BLaER1 treated with 17β-estradiol and CSF1 and Interleukin-3, amounts not matched to agents 10 nM and 100 nM (cell line): ENCODE results near the gene SH3PXD2A.
A peak's percentile ranks its signal among the peaks of the same experiment; 100 is the strongest.

Experiments used
- H3K27ac ChIP-seq, 11 experiments: shearing (Covaris generic); formaldehyde crosslinking; 2 replicates each; pipeline ENCODE4 v1.8.1; 2022
- H3K27me3 ChIP-seq, 11 experiments: shearing (Covaris generic); formaldehyde crosslinking; 2 replicates each; pipeline ENCODE4 v1.8.1; 2022
- H3K36me3 ChIP-seq, 11 experiments: shearing (Covaris generic); formaldehyde crosslinking; 2 replicates each; pipeline ENCODE4 v1.8.1; 2022
- H3K4me1 ChIP-seq, 10 experiments: shearing (Covaris generic); formaldehyde crosslinking; 2 replicates each; pipeline ENCODE4 v1.8.1; 2022
- H3K4me2 ChIP-seq, 11 experiments: shearing (Covaris generic); formaldehyde crosslinking; 2 replicates each; pipeline ENCODE4 v1.8.1; 2022
- H3K4me3 ChIP-seq, 10 experiments: shearing (Covaris generic); formaldehyde crosslinking; 2 replicates each; pipeline ENCODE4 v1.8.1; 2022
- H3K9ac ChIP-seq, 11 experiments: shearing (Covaris generic); formaldehyde crosslinking; 2 replicates each; pipeline ENCODE4 v1.8.1; 2022
- H3K9me3 ChIP-seq, 11 experiments: shearing (Covaris generic); formaldehyde crosslinking; replicated peaks in 1 of 11; 2 replicates each; pipeline ENCODE4 v1.8.1; 2022
- H4K20me1 ChIP-seq, 11 experiments: shearing (Covaris generic); formaldehyde crosslinking; 2 replicates each; pipeline ENCODE4 v1.8.1; 2022
- Cebpa-rat ChIP-seq, 11 experiments: shearing (Covaris generic); IDR thresholded peaks; 2 replicates each; pipeline ENCODE4 v1.8.1; 2022

Gene SH3PXD2A

GRCh38 chr10:103691267-103691666 is 164.1 kb downstream of the SH3PXD2A start:
- Histone ChIP-seq H3K4me3 (no peak overlapping the region), H3K27me3 (peaks cover 0 to 18% (median 14%) of the 10 kb centered on the region in 11 experiments; a peak in 13 of 22 replicates), H3K4me2 (peak overlapping the region; percentile 22 to 97 (median 55); a peak in 15 of 22 replicates), H3K9me3 (no peaks in the 10 kb centered on the region), H3K27ac (no peak overlapping the region), H3K36me3 (peaks cover 0 to 14% (median 3%) of the 10 kb centered on the region in 11 experiments; a peak in 4 of 22 replicates), H4K20me1 (peaks cover 35 to 95% (median 77%) of the 10 kb centered on the region in 11 experiments; a peak in 19 of 22 replicates), H3K4me1 (peaks cover 50 to 69% (median 62%) of the 10 kb centered on the region in 10 experiments), H3K9ac (no peak overlapping the region)
- TF ChIP-seq Cebpa-rat (IDR thresholded peaks at IDR 0.05) = no peak

- H3K9ac ChIP-seq = no peak overlapping the region
- H4K20me1 ChIP-seq = peaks cover 44 to 93% (median 72%) of the 10 kb centered on the region in 11 experiments; a peak in 19 of 22 replicates
- peaks cover 0 to 14% (median 3%) of the 10 kb centered on the region in 11 experiments; a peak in 4 of 22 replicates for H3K36me3 ChIP-seq
- no peaks in the 10 kb centered on the region for H3K9me3 ChIP-seq
- peaks cover 0 to 18% (median 14%) of the 10 kb centered on the region in 11 experiments; a peak in 13 of 22 replicates for H3K27me3 ChIP-seq
- peaks cover 45 to 66% (median 60%) of the 10 kb centered on the region in 10 experiments for H3K4me1 ChIP-seq
- H3K4me2 ChIP-seq = no peak overlapping the region
- no peak overlapping the region for H3K4me3 ChIP-seq
- TF ChIP-seq Cebpa-rat (IDR thresholded peaks at IDR 0.05) = no peak
- H3K27ac ChIP-seq = no peak overlapping the region
Measured at GRCh38 chr10:103690281-103690680, 165.1 kb downstream of the SH3PXD2A start.

GRCh38 chr10:103688491-103688890 is 166.9 kb downstream of the SH3PXD2A start:
- Histone ChIP-seq H3K4me3 (no peak overlapping the region), H4K20me1 (peaks cover 51 to 94% (median 79%) of the 10 kb centered on the region in 11 experiments; a peak in 19 of 22 replicates), H3K36me3 (peaks cover 0 to 16% (median 3%) of the 10 kb centered on the region in 11 experiments; a peak in 5 of 22 replicates), H3K9ac (no peak overlapping the region; a peak in 1 of 22 replicates), H3K4me2 (0 out of 22 replicates have a peak overlapping the region, but pooled peaks of 3 of the 11 experiments have one; percentile 7 to 12 (median 7)), H3K4me1 (peaks cover 35 to 55% (median 50%) of the 10 kb centered on the region in 10 experiments), H3K27ac (no peak overlapping the region), H3K27me3 (peaks cover 0 to 10% (median 6%) of the 10 kb centered on the region in 11 experiments; a peak in 13 of 22 replicates), H3K9me3 (no peaks in the 10 kb centered on the region)
- TF ChIP-seq Cebpa-rat (IDR thresholded peaks at IDR 0.05) = no peak

GRCh38 chr10:103687718-103688117 is 167.7 kb downstream of the SH3PXD2A start:
- Histone ChIP-seq H3K9me3 (no peaks in the 10 kb centered on the region), H3K9ac (no peak overlapping the region), H3K27me3 (peaks cover 0 to 5% (median 3%) of the 10 kb centered on the region in 11 experiments; a peak in 10 of 22 replicates), H3K4me3 (no peak overlapping the region), H4K20me1 (peaks cover 46 to 97% (median 79%) of the 10 kb centered on the region in 11 experiments; a peak in 19 of 22 replicates), H3K36me3 (peaks cover 0 to 16% (median 3%) of the 10 kb centered on the region in 11 experiments; a peak in 5 of 22 replicates), H3K4me1 (peaks cover 38 to 58% (median 52%) of the 10 kb centered on the region in 10 experiments), H3K4me2 (no peak overlapping the region), H3K27ac (no peak overlapping the region)
- no peak for TF ChIP-seq Cebpa-rat (IDR thresholded peaks at IDR 0.05)

- peaks cover 36 to 58% (median 52%) of the 10 kb centered on the region in 10 experiments for H3K4me1 ChIP-seq
- no peak overlapping the region for H3K9ac ChIP-seq
- H4K20me1 ChIP-seq = peaks cover 42 to 96% (median 74%) of the 10 kb centered on the region in 11 experiments; a peak in 19 of 22 replicates
- H3K9me3 ChIP-seq = no peaks in the 10 kb centered on the region
- no peak overlapping the region for H3K27ac ChIP-seq
- H3K27me3 ChIP-seq = no peaks in the 10 kb centered on the region; a peak in 1 of 22 replicates
- peaks cover 0 to 20% (median 3%) of the 10 kb centered on the region in 11 experiments; a peak in 9 of 22 replicates for H3K36me3 ChIP-seq
- no peak overlapping the region for H3K4me3 ChIP-seq
- H3K4me2 ChIP-seq = no peak overlapping the region
- no peak for TF ChIP-seq Cebpa-rat (IDR thresholded peaks at IDR 0.05)
Measured at GRCh38 chr10:103687172-103687571, 168.2 kb downstream of the SH3PXD2A start.

- H3K27ac ChIP-seq = peak overlapping the region in 2 of 11 experiments; percentile 17 to 36; a peak in 3 of 22 replicates
- no peak for TF ChIP-seq Cebpa-rat (IDR thresholded peaks at IDR 0.05)
- no peak overlapping the region for H3K4me3 ChIP-seq
- peaks cover 31 to 86% (median 64%) of the 10 kb centered on the region in 11 experiments; a peak in 19 of 22 replicates for H4K20me1 ChIP-seq
- H3K9ac ChIP-seq = peak overlapping the region in 4 of 11 experiments; percentile 3 to 20 (median 10); a peak in 3 of 22 replicates
- no peaks in the 10 kb centered on the region for H3K9me3 ChIP-seq
- H3K4me1 ChIP-seq = peaks cover 26 to 56% (median 48%) of the 10 kb centered on the region in 10 experiments
- H3K4me2 ChIP-seq = peak overlapping the region in 3 of 11 experiments; percentile 0 to 48 (median 3); a peak in 3 of 22 replicates
- H3K36me3 ChIP-seq = peaks cover 0 to 30% (median 11%) of the 10 kb centered on the region in 11 experiments; a peak in 12 of 22 replicates
- H3K27me3 ChIP-seq = no peaks in the 10 kb centered on the region
Measured at GRCh38 chr10:103685880-103686669, 169.3 kb downstream of the SH3PXD2A start.

GRCh38 chr10:103683851-103684250 is 171.5 kb downstream of the SH3PXD2A start:
- H3K9ac ChIP-seq = peak overlapping the region in 2 of 11 experiments; percentile 7 to 15; a peak in 2 of 22 replicates
- H4K20me1 ChIP-seq = peaks cover 20 to 76% (median 56%) of the 10 kb centered on the region in 11 experiments; a peak in 19 of 22 replicates

GRCh38 chr10:103682631-103683030 is 172.7 kb downstream of the SH3PXD2A start:
- peaks cover 52 to 86% (median 68%) of the 10 kb centered on the region in 10 experiments for H3K4me1 ChIP-seq
- no peak overlapping the region for H3K4me3 ChIP-seq
- H3K4me2 ChIP-seq = peak overlapping the region in 10 of 11 experiments; percentile 17 to 95 (median 52); a peak in 17 of 22 replicates
- H4K20me1 ChIP-seq = peaks cover 10 to 71% (median 45%) of the 10 kb centered on the region in 11 experiments; a peak in 19 of 22 replicates
- no peak for TF ChIP-seq Cebpa-rat (IDR thresholded peaks at IDR 0.05)
- H3K27ac ChIP-seq = peak overlapping the region in 3 of 11 experiments; percentile 2 to 29 (median 29); a peak in 2 of 22 replicates
- H3K9ac ChIP-seq = peak overlapping the region in 5 of 11 experiments; percentile 7 to 39 (median 19); a peak in 3 of 22 replicates
- H3K36me3 ChIP-seq = peaks cover 0 to 24% (median 12%) of the 10 kb centered on the region in 11 experiments; a peak in 11 of 22 replicates
- no peaks in the 10 kb centered on the region for H3K27me3 ChIP-seq
- H3K9me3 ChIP-seq = no peaks in the 10 kb centered on the region

More at GRCh38 chr10:103683851-103684250, 171.5 kb downstream of the SH3PXD2A start:
- no peak for TF ChIP-seq Cebpa-rat (IDR thresholded peaks at IDR 0.05)
- Histone ChIP-seq H3K9me3 (no peaks in the 10 kb centered on the region), H3K36me3 (peaks cover 0 to 24% (median 12%) of the 10 kb centered on the region in 11 experiments; a peak in 11 of 22 replicates), H3K4me1 (peaks cover 40 to 75% (median 62%) of the 10 kb centered on the region in 10 experiments), H3K27me3 (no peaks in the 10 kb centered on the region), H3K27ac (no peak overlapping the region), H3K4me2 (peak overlapping the region in 8 of 11 experiments; percentile 25 to 95 (median 52); a peak in 14 of 22 replicates), H3K4me3 (no peak overlapping the region)
